GM12878 (cell line): ENCODE measurements around the gene ADA. TPM values are rescaled to one million over a fixed set of nuclear protein-coding genes. Genes with fewer than 3 reads are reported as not detected.

Source experiments
- ATAC-seq: fragments of 200-7000 bp; cut with Tn5 transposase; 3 replicates; pipeline ENCODE4 v1.9.1; 2020; ENCODE audit warnings: mild to moderate bottlenecking, moderate library complexity
- BruUV-seq: library from RNA; stranded (reverse); fragments of 400-500 nt; replicated peaks from 2 replicates; lab custom pipeline; 2021; lab: Mats Ljungman, UMichigan
- CTCF ChIA-PET: fragments of 300-600 bp; sonication (Branson Sonifier 250); formaldehyde crosslinking; extraction: SDS; loops from one replicate; lab custom pipeline; 2021; ENCODE audit warnings: inconsistent platforms; lab: Yijun Ruan, JAX
- POLR2A ChIA-PET: fragments of 350-600 bp; formaldehyde crosslinking; extraction: SDS; loops from one replicate; lab custom pipeline; 2021; ENCODE audit warnings: inconsistent platforms; lab: Charles Lee
- RAD21 ChIA-PET: fragments of 300-600 bp; sonication (Branson Sonifier 250); formaldehyde crosslinking; loops from one replicate; lab custom pipeline; 2023; ENCODE audit warnings: antibody characterized with exemption; ENCODE audit not compliant: unreplicated experiment; lab: Charles Lee
- SMC1A ChIA-PET: fragments of 300-600 bp; sonication (Branson Sonifier 250); formaldehyde crosslinking; loops from one replicate; lab custom pipeline; 2023; ENCODE audit not compliant: unreplicated experiment, uncharacterized antibody; lab: Charles Lee
- DNase-seq: peaks from one replicate; pipeline ENCODE4 v3.0.0-alpha.2; 2011; ENCODE audit warnings: low read depth, low spot score
- FAIRE-seq: peaks from 3 replicates; lab custom pipeline; 2011; peaks lifted over from hg19 to GRCh38; lab: Jason Lieb, UNC
- H2AFZ ChIP-seq: 2 replicates; pipeline ENCODE4 v1.6.0; 2011; ENCODE audit warnings: low read depth, low read length, control low read depth; ENCODE audit not compliant: control insufficient read depth
- H3K27ac ChIP-seq: 2 replicates; pipeline ENCODE4 v1.5.1; 2011; ENCODE audit warnings: control low read depth; ENCODE audit not compliant: control insufficient read depth, insufficient read depth
- H3K27me3 ChIP-seq, 2 experiments: replicated peaks in 1 of 2; 2 replicates each; pipeline versions ENCODE4 v1.6.0 to v1.6.1; 2011; ENCODE audit warnings: low read length in 1 of 2; ENCODE audit not compliant: control insufficient read depth in 2 of 2, insufficient read depth in 2 of 2
- H3K36me3 ChIP-seq, 2 experiments: 2 replicates each; pipeline ENCODE4 v1.5.1; 2011; ENCODE audit warnings: low read length in 1 of 2; ENCODE audit not compliant: control insufficient read depth in 2 of 2, insufficient read depth in 2 of 2
- H3K4me1 ChIP-seq: 2 replicates; pipeline ENCODE4 v1.6.1; 2011; ENCODE audit warnings: mild to moderate bottlenecking, low read length, moderate library complexity, mixed read lengths; ENCODE audit not compliant: control insufficient read depth, insufficient read depth
- H3K4me2 ChIP-seq: 2 replicates; pipeline ENCODE4 v1.6.0; 2011; ENCODE audit warnings: control low read depth; ENCODE audit not compliant: control insufficient read depth, insufficient read depth
- H3K4me3 ChIP-seq: fragments of 200-600 bp; sonication (generic); 2 replicates; pipeline ENCODE4 v1.5.1; 2016
- H3K79me2 ChIP-seq: 2 replicates; pipeline ENCODE4 v1.6.0; 2011; ENCODE audit warnings: low read length; ENCODE audit not compliant: control insufficient read depth, insufficient read depth
- H3K9ac ChIP-seq: 2 replicates; pipeline ENCODE4 v1.8.0; 2011; ENCODE audit warnings: low read length, control low read depth, mixed read lengths; ENCODE audit not compliant: control insufficient read depth, insufficient read depth
- H3K9me3 ChIP-seq: replicated peaks from 3 replicates; pipeline ENCODE4 v1.5.1; 2011; ENCODE audit warnings: mild to moderate bottlenecking, low read length; ENCODE audit not compliant: control insufficient read depth, insufficient read depth
- H4K20me1 ChIP-seq: 2 replicates; pipeline ENCODE4 v1.6.0; 2011; ENCODE audit not compliant: control insufficient read depth, insufficient read depth
- BACH1 ChIP-seq: fragments of 450-650 bp; IDR thresholded peaks from 2 replicates; pipeline ENCODE4 v1.6.1; 2017; ENCODE audit warnings: mild to moderate bottlenecking, borderline replicate concordance
- FOXM1 ChIP-seq: IDR thresholded peaks from 2 replicates; pipeline ENCODE4 v1.6.1; 2012; ENCODE audit warnings: low read depth, mild to moderate bottlenecking, inconsistent platforms, low read length, moderate library complexity
- GABPA ChIP-seq: IDR thresholded peaks from 2 replicates; pipeline ENCODE4 v1.6.1; 2014; ENCODE audit warnings: antibody characterized with exemption, low read depth, mild to moderate bottlenecking, inconsistent platforms
- GATAD2B ChIP-seq: fragments of 450-650 bp; conservative IDR thresholded peaks from 2 replicates; pipeline ENCODE4 v1.6.1; 2017; ENCODE audit warnings: low read depth, mild to moderate bottlenecking, moderate library complexity
- HDGF ChIP-seq: fragments of 450-650 bp; IDR thresholded peaks from 2 replicates; pipeline ENCODE4 v1.6.1; 2016; ENCODE audit warnings: antibody characterized with exemption
- LARP7 ChIP-seq: fragments of 450-650 bp; IDR thresholded peaks from 2 replicates; pipeline ENCODE4 v1.6.1; 2017; ENCODE audit warnings: mild to moderate bottlenecking
- MYC ChIP-seq: IDR thresholded peaks from 2 replicates; pipeline ENCODE4 v1.6.1; 2011; ENCODE audit warnings: mild to moderate bottlenecking, low read length, moderate library complexity, inconsistent platforms; ENCODE audit not compliant: insufficient read depth, insufficient replicate concordance, insufficient read length, severe bottlenecking
- PAX8 ChIP-seq: fragments of 450-650 bp; IDR thresholded peaks from 2 replicates; pipeline ENCODE4 v1.6.1; 2017; ENCODE audit warnings: mild to moderate bottlenecking, moderate library complexity
- RAD21 ChIP-seq: IDR thresholded peaks from 2 replicates; pipeline ENCODE4 v1.6.1; 2011; ENCODE audit warnings: mild to moderate bottlenecking, low read depth, low read length, moderate library complexity; ENCODE audit not compliant: insufficient read depth
- TCF7 ChIP-seq: IDR thresholded peaks from 2 replicates; pipeline ENCODE4 v1.6.1; 2014; ENCODE audit warnings: antibody characterized with exemption, borderline replicate concordance
- ZSCAN29 ChIP-seq: fragments of 450-650 bp; IDR thresholded peaks from 2 replicates; pipeline ENCODE4 v1.6.1; 2017; ENCODE audit warnings: mild to moderate bottlenecking, moderate library complexity
- WGBS: methylation state at CpG from one replicate; pipeline ENCODE4 v1.1.6; 2016; ENCODE audit warnings: low lambda C conversion rate; ENCODE audit not compliant: insufficient replicate concordance, insufficient coverage; ENCODE audit errors: missing lambda C conversion rate; 5-methylcytosine and 5-hydroxymethylcytosine counted together
- in situ Hi-C: fragments of 300-500 bp; cut with MboI; formaldehyde crosslinking; loops from 9 replicates; pipeline ENCODE4 v1.14.3; 2018; ENCODE audit warnings: mixed read lengths
- intact Hi-C: fragments of 100-400 bp; cut with micrococcal nuclease; formaldehyde crosslinking; loops from one replicate; pipeline ENCODE4 v1.14.2; 2022; ENCODE audit not compliant: unreplicated experiment
- polyA plus RNA-seq, 11 experiments: library from polyadenylated mRNA; depleted of rRNA in 4 of 11; unstranded in 6 of 11; stranded (reverse) in 5 of 11; fragments of >200 nt; fragmentation: Nextera tagmentation in 4 of 11; fragmentation: Illumina TruSeq in 1 of 11; extraction: Ambion mirVana in 4 of 11; extraction: Trizol in 1 of 11; gene quantifications; 1 replicate in 1 of 11; 2 replicates in 10 of 11; pipeline versions ENCODE4 v1.2.1 to v1.2.3, GENCODE V29; 2011 to 2016; ENCODE audit warnings: inconsistent platforms in 2 of 11, missing spikeins in 2 of 11, low read depth in 1 of 11
- total RNA-seq, 4 experiments: library from RNA; depleted of rRNA in 3 of 4; stranded (reverse); fragments of >200 nt in 3 of 4; fragmentation: Illumina TruSeq in 1 of 4; extraction: Trizol in 1 of 4; gene quantifications; 2 replicates each; pipeline versions ENCODE4 v1.2.1 to v1.2.3, GENCODE V29; 2013 to 2021
- TF ChIP-seq, protein P1 (sequence below): fragments of 450-650 bp; IDR thresholded peaks from 2 replicates; pipeline ENCODE4 v1.6.1; 2017; ENCODE audit warnings: antibody characterized with exemption, mild to moderate bottlenecking, moderate library complexity
- TF ChIP-seq, protein P2 (sequence below): fragments of 450-650 bp; IDR thresholded peaks from 2 replicates; pipeline ENCODE4 v1.6.1; 2017; ENCODE audit warnings: mild to moderate bottlenecking, moderate library complexity

ADA gene
- total and polyA plus RNA-seq, 10 of the 15 experiments (the other 5 are each of a cell fraction or from before 2014, with no cell fraction given), result 40.9 to 217 (median 90.8) TPM

DNA sequence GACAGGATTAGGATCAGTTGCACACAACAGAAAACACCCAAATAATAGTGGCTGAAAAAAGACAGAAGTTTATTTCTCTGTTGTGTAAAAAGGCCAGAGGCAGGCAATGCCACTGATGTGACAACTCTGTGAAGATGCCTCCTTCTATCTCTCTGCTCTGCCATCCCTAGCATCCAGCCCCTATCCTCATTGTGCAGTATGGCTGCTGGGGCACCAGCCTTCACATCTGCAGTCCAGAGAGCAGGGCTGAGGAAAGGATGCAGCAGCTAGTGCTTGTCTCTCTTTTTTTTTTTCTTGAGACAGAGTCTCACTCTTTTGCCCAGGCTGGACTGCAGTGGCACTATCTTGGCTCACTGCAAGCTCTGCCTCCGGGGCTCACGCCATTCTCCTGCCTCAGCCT lies 6.4 kb upstream of the ADA start (continued):
- no peak for TF ChIP-seq RAD21
- no peak for TF ChIP-seq GATAD2B
- no peak for TF ChIP-seq HDGF
- no peak for TF ChIP-seq PAX8
- TF ChIP-seq, all 136 proteins: peak for 0

DNA sequence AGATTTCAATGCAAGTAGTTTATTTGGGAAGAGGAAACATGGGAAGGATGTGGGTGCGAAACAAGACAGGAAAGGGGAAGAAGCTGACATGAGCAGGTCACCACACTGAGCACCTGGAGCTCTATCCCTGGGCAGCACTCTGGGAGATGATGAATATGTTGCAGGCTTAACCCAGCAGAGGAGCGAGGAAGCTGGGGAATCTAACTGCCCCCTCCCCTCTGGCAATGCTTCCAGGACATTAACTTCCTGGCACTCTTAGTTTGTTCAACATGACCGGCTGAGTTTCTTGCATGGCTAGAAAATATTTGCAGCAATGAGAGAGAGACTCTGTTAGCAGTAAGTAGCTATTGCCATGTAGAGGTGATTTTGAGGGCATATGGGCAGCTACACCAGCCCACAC lies 4.9 kb upstream of the ADA start:
- Histone ChIP-seq H3K4me3 (no peak overlapping the region), H3K27ac (no peak overlapping the region), H3K27me3 (no peaks in the 10 kb centered on the region), H3K79me2 (peaks cover 4% of the 10 kb centered on the region), H3K9ac (no peak overlapping the region), H3K4me2 (no peak overlapping the region), H3K4me1 (peaks cover 6% of the 10 kb centered on the region), H2AFZ (no peak overlapping the region), H3K36me3 (no peaks in the 10 kb centered on the region), H4K20me1 (no peaks in the 10 kb centered on the region), H3K9me3 (no peaks in the 10 kb centered on the region; the same call in 2 of the 3 replicates)
- no peak for ATAC-seq
- in situ Hi-C loops (no loop called here), intact Hi-C loops (no loop called here)
- POLR2A ChIA-PET, result interaction anchor here (1.0 kb wide), 1 partner anchor 69 kb away, joined by 4 read pairs; no protein-coding TSS in a partner anchor
- no peak for DNase-seq
- no peak for FAIRE-seq
- CTCF ChIA-PET, result interaction anchor here (0.7 to 1.5 kb wide), 5 partner anchors 10 to 29 kb away, joined by 3 to 7 read pairs (median 3); no protein-coding TSS in a partner anchor
- RAD21 ChIA-PET, result interaction anchor here (0.5 to 1.1 kb wide), 2 partner anchors 28 to 58 kb away, joined by 3 read pairs; no protein-coding TSS in a partner anchor
- SMC1A ChIA-PET, result interaction anchor here (0.7 to 2.1 kb wide), 5 partner anchors 9 to 204 kb away, joined by 3 to 5 read pairs (median 3); no protein-coding TSS in a partner anchor
- no TSS peak for BruUV-seq
- 44% methylated on average over 3 of the region's 3 CpGs for WGBS
- TF ChIP-seq, protein P1, sequence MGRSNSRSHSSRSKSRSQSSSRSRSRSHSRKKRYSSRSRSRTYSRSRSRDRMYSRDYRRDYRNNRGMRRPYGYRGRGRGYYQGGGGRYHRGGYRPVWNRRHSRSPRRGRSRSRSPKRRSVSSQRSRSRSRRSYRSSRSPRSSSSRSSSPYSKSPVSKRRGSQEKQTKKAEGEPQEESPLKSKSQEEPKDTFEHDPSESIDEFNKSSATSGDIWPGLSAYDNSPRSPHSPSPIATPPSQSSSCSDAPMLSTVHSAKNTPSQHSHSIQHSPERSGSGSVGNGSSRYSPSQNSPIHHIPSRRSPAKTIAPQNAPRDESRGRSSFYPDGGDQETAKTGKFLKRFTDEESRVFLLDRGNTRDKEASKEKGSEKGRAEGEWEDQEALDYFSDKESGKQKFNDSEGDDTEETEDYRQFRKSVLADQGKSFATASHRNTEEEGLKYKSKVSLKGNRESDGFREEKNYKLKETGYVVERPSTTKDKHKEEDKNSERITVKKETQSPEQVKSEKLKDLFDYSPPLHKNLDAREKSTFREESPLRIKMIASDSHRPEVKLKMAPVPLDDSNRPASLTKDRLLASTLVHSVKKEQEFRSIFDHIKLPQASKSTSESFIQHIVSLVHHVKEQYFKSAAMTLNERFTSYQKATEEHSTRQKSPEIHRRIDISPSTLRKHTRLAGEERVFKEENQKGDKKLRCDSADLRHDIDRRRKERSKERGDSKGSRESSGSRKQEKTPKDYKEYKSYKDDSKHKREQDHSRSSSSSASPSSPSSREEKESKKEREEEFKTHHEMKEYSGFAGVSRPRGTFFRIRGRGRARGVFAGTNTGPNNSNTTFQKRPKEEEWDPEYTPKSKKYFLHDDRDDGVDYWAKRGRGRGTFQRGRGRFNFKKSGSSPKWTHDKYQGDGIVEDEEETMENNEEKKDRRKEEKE, result no peak
- no peak for TF ChIP-seq MYC
- TF ChIP-seq GABPA, result no peak
- no peak for TF ChIP-seq ZSCAN29
- TF ChIP-seq BACH1, result no peak
- TF ChIP-seq TCF7, result no peak
- TF ChIP-seq, protein P2, sequence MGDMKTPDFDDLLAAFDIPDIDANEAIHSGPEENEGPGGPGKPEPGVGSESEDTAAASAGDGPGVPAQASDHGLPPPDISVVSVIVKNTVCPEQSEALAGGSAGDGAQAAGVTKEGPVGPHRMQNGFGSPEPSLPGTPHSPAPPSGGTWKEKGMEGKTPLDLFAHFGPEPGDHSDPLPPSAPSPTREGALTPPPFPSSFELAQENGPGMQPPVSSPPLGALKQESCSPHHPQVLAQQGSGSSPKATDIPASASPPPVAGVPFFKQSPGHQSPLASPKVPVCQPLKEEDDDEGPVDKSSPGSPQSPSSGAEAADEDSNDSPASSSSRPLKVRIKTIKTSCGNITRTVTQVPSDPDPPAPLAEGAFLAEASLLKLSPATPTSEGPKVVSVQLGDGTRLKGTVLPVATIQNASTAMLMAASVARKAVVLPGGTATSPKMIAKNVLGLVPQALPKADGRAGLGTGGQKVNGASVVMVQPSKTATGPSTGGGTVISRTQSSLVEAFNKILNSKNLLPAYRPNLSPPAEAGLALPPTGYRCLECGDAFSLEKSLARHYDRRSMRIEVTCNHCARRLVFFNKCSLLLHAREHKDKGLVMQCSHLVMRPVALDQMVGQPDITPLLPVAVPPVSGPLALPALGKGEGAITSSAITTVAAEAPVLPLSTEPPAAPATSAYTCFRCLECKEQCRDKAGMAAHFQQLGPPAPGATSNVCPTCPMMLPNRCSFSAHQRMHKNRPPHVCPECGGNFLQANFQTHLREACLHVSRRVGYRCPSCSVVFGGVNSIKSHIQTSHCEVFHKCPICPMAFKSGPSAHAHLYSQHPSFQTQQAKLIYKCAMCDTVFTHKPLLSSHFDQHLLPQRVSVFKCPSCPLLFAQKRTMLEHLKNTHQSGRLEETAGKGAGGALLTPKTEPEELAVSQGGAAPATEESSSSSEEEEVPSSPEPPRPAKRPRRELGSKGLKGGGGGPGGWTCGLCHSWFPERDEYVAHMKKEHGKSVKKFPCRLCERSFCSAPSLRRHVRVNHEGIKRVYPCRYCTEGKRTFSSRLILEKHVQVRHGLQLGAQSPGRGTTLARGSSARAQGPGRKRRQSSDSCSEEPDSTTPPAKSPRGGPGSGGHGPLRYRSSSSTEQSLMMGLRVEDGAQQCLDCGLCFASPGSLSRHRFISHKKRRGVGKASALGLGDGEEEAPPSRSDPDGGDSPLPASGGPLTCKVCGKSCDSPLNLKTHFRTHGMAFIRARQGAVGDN, result no peak
- TF ChIP-seq LARP7, result no peak
- no peak for TF ChIP-seq FOXM1
